Endothelial cell of umbilical vein (primary cell): ENCODE measurements around the gene KRT86. TPM values are rescaled to one million over a fixed set of nuclear protein-coding genes. Genes with fewer than 3 reads are reported as not detected.
"Not testable (repeated sequence)": the region's sequence is repeated elsewhere in the genome, so short reads cannot be mapped to it uniquely, and the experiment has no call there.

Source experiments
- BruUV-seq: library from RNA; stranded (reverse); fragments of 400-500 nt; replicated peaks from 2 replicates; lab custom pipeline; 2021; lab: Mats Ljungman, UMichigan
- CTCF ChIA-PET: fragments of 300-600, 350-600 bp; sonication (Branson Sonifier 250); formaldehyde crosslinking; loops from one replicate; lab custom pipeline; 2021; ENCODE audit warnings: antibody characterized with exemption, inconsistent platforms; lab: Charles Lee
- POLR2A ChIA-PET: fragments of 300-600, 350-600 bp; sonication (Branson Sonifier 250); formaldehyde crosslinking; loops from one replicate; lab custom pipeline; 2021; ENCODE audit warnings: antibody characterized with exemption, inconsistent platforms; lab: Charles Lee
- DNase-seq: peaks from one replicate; pipeline ENCODE4 v3.0.0-alpha.2; 2011; ENCODE audit warnings: low read depth, low spot score
- FAIRE-seq: peaks from 2 replicates; lab custom pipeline; 2011; peaks lifted over from hg19 to GRCh38; lab: Jason Lieb, UNC
- H2AFZ ChIP-seq: 2 replicates; pipeline ENCODE4 v1.6.0; 2012; ENCODE audit warnings: low read depth, low read length, control low read depth, inconsistent platforms
- H3K27ac ChIP-seq: 2 replicates; pipeline ENCODE4 v1.5.1; 2011; ENCODE audit warnings: low read depth, mild to moderate bottlenecking, control low read depth, low read length, moderate library complexity; ENCODE audit not compliant: insufficient read depth
- H3K27me3 ChIP-seq, 2 experiments: 2 replicates each; pipeline versions ENCODE4 v1.6.0 to v1.6.1; 2011; ENCODE audit warnings: low read length in 2 of 2, mixed read lengths in 1 of 2; ENCODE audit not compliant: control insufficient read depth in 2 of 2, insufficient read depth in 2 of 2
- H3K36me3 ChIP-seq, 2 experiments: 2 replicates in 1 of 2; 3 replicates in 1 of 2; pipeline ENCODE4 v1.5.1; 2011; ENCODE audit warnings: low read length in 2 of 2, mild to moderate bottlenecking in 1 of 2, moderate library complexity in 1 of 2; ENCODE audit not compliant: control insufficient read depth in 2 of 2, insufficient read depth in 2 of 2; ENCODE audit errors: extremely low read depth in 1 of 2
- H3K4me1 ChIP-seq: 3 replicates; pipeline ENCODE4 v1.5.1; 2011; ENCODE audit warnings: mild to moderate bottlenecking, low read length; ENCODE audit not compliant: control insufficient read depth, insufficient read depth; ENCODE audit errors: extremely low read depth
- H3K4me2 ChIP-seq: 2 replicates; pipeline ENCODE4 v1.6.1; 2011; ENCODE audit warnings: low read length, control low read depth, mixed read lengths; ENCODE audit not compliant: insufficient read depth
- H3K4me3 ChIP-seq, 3 experiments: fragments of 200-600 bp in 1 of 3; sonication (generic), shearing (Covaris generic) in 1 of 3; replicated peaks in 1 of 3; 2 replicates each; pipeline ENCODE4 v1.5.1; 2011 to 2016; ENCODE audit warnings: control low read depth in 3 of 3, low read length in 3 of 3, mild to moderate bottlenecking in 2 of 3, inconsistent platforms in 1 of 3, low read depth in 1 of 3, moderate library complexity in 1 of 3; ENCODE audit not compliant: insufficient read depth in 1 of 3
- H3K79me2 ChIP-seq: 2 replicates; pipeline ENCODE4 v1.6.0; 2012; ENCODE audit warnings: low read length, inconsistent platforms; ENCODE audit not compliant: control insufficient read depth, insufficient read depth
- H3K9ac ChIP-seq: replicated peaks from 2 replicates; pipeline ENCODE3; 2011; ENCODE audit warnings: low read length, control low read depth; ENCODE audit not compliant: insufficient read depth; ENCODE audit errors: extremely low read depth
- H3K9me1 ChIP-seq: replicated peaks from 3 replicates; pipeline ENCODE4 v1.6.0; 2011; ENCODE audit warnings: mild to moderate bottlenecking, low read length; ENCODE audit not compliant: control insufficient read depth, insufficient read depth; ENCODE audit errors: extremely low read depth
- H3K9me3 ChIP-seq: replicated peaks from 2 replicates; pipeline ENCODE4 v1.5.1; 2012; ENCODE audit warnings: low read length, inconsistent platforms; ENCODE audit not compliant: control insufficient read depth, insufficient read depth
- H4K20me1 ChIP-seq: replicated peaks from 2 replicates; pipeline ENCODE3; 2011; ENCODE audit warnings: mild to moderate bottlenecking, low read length; ENCODE audit not compliant: control insufficient read depth, insufficient read depth; ENCODE audit errors: extremely low read depth
- EZH2 ChIP-seq: IDR thresholded peaks from 2 replicates; pipeline ENCODE4 v1.6.1; 2012; ENCODE audit warnings: borderline replicate concordance, low read depth, mild to moderate bottlenecking, moderate library complexity, low read length, inconsistent platforms; ENCODE audit not compliant: severe bottlenecking
- MAX ChIP-seq: IDR thresholded peaks from 2 replicates; pipeline ENCODE4 v1.6.1; 2011; ENCODE audit not compliant: insufficient read depth, insufficient read length
- dilution Hi-C: fragments of 300-500 bp; cut with MboI; formaldehyde crosslinking; loops from one replicate; pipeline ENCODE4 v1.15.0; 2019; ENCODE audit warnings: low sequenced_read_pairs; ENCODE audit not compliant: extremely low pct_ligation_motif_present
- intact Hi-C: fragments of 100-400 bp; cut with micrococcal nuclease; formaldehyde crosslinking; loops from one replicate; pipeline ENCODE4 v1.10.0; 2022
- polyA plus RNA-seq, 4 experiments: library from polyadenylated mRNA; depleted of rRNA in 3 of 4; stranded (reverse) in 3 of 4; unstranded in 1 of 4; fragments of >200 nt; gene quantifications; 2 replicates each; pipeline versions ENCODE4 v1.2.1 to v1.2.3, GENCODE V29; 2011 to 2012; ENCODE audit warnings: missing spikeins in 1 of 4
- total RNA-seq: library from RNA; stranded (reverse); gene quantifications from 2 replicates; pipeline ENCODE4 v1.2.3, GENCODE V29; 2021

The KRT86 gene
- total and polyA plus RNA-seq, 2 donors (not counting 3 experiments of a cell fraction or from before 2014, with no cell fraction given), result not detected

GRCh38 chr12:52257922-52258321 is 16.5 kb upstream of the KRT86 start:
- H3K79me2 ChIP-seq, intact Hi-C loops, H3K9ac ChIP-seq, H3K4me3 ChIP-seq, H4K20me1 ChIP-seq, BruUV-seq, H3K9me1 ChIP-seq, H3K4me1 ChIP-seq, H3K4me2 ChIP-seq, FAIRE-seq, H2AFZ ChIP-seq, H3K27ac ChIP-seq, H3K9me3 ChIP-seq, DNase-seq, dilution Hi-C loops, POLR2A ChIA-PET, H3K36me3 ChIP-seq: not testable (repeated sequence)
- peak; percentile 62 for TF ChIP-seq EZH2
- CTCF ChIA-PET, result interaction anchor here (1.0 to 2.3 kb wide), 9 partner anchors 12 to 69 kb away, joined by 3 to 20 read pairs (median 5); no protein-coding TSS in a partner anchor
- H3K27me3 ChIP-seq, result peaks cover 32 to 35% of the 10 kb centered on the region in 2 experiments

GRCh38 chr12:52258335-52258901 is 16.0 kb upstream of the KRT86 start:
- FAIRE-seq (no peak), DNase-seq (peak; percentile 44)
- Histone ChIP-seq H3K9ac (no peak overlapping the region), H3K79me2 (no peaks in the 10 kb centered on the region), H2AFZ (no peak overlapping the region), H3K27me3 (peaks cover 33 to 37% of the 10 kb centered on the region in 2 experiments), H3K4me1 (peaks cover 2% of the 10 kb centered on the region), H3K36me3 (no peaks in the 10 kb centered on the region), H3K9me1 (no peaks in the 10 kb centered on the region), H3K4me2 (peak overlapping the region; percentile 2), H3K4me3 (no peak overlapping the region), H3K27ac (no peak overlapping the region), H3K9me3 (no peaks in the 10 kb centered on the region), H4K20me1 (no peaks in the 10 kb centered on the region)
- intact Hi-C loops, result no loop called here
- no TSS peak for BruUV-seq
- dilution Hi-C loops, result no loop called here
- TF ChIP-seq MAX, result no peak
- peak; percentile 70 for TF ChIP-seq EZH2
- CTCF ChIA-PET, result interaction anchor here (0.7 to 2.3 kb wide), 12 partner anchors 9 to 137 kb away, joined by 3 to 20 read pairs (median 4); no protein-coding TSS in a partner anchor
- POLR2A ChIA-PET, result no interaction called here
